SU-DHL-6 (cell line): ENCODE data around the gene TSPAN18.

ENCODE experiments used
- H2AFZ ChIP-seq: fragments of 200-600 bp; sonication (generic); 2 replicates; pipeline ENCODE4 v1.6.1; 2014; ENCODE audit warnings: low read depth, mild to moderate bottlenecking, moderate library complexity, mixed read lengths, antibody characterized with exemption, low read length; ENCODE audit not compliant: severe bottlenecking
- H3F3A ChIP-seq: fragments of 200-600 bp; shearing (Covaris generic); 2 replicates; pipeline ENCODE4 v1.6.0; 2016; ENCODE audit warnings: antibody characterized with exemption, mild to moderate bottlenecking; ENCODE audit not compliant: insufficient read depth
- H3K27ac ChIP-seq: fragments of 200-600 bp; sonication (generic); 2 replicates; pipeline ENCODE4 v1.5.1; 2016; ENCODE audit warnings: low read depth, mild to moderate bottlenecking, low read length, moderate library complexity, mixed read lengths
- H3K27me3 ChIP-seq: fragments of 200-600 bp; sonication (generic), shearing (Covaris generic); 2 replicates; pipeline ENCODE4 v1.6.0; 2014; ENCODE audit warnings: mild to moderate bottlenecking, low read length
- H3K36me3 ChIP-seq: fragments of 200-600 bp; sonication (generic); 2 replicates; pipeline ENCODE4 v1.6.1; 2014; ENCODE audit warnings: mild to moderate bottlenecking, low read length, mixed read lengths
- H3K4me2 ChIP-seq: fragments of 300-600, 200-600 bp; shearing (Covaris generic), sonication (generic); 2 replicates; pipeline ENCODE4 v1.6.0; 2014; ENCODE audit warnings: low read length, low read depth, mild to moderate bottlenecking; ENCODE audit not compliant: poor library complexity, severe bottlenecking
- H3K4me3 ChIP-seq: fragments of 200-600 bp; sonication (generic); 2 replicates; pipeline ENCODE4 v1.5.1; 2014; ENCODE audit warnings: antibody characterized with exemption, low read length, mild to moderate bottlenecking, mixed read lengths; ENCODE audit not compliant: insufficient read depth, poor library complexity, severe bottlenecking
- H3K79me2 ChIP-seq: fragments of 200-600 bp; sonication (generic); 2 replicates; pipeline ENCODE4 v1.6.1; 2014; ENCODE audit warnings: mild to moderate bottlenecking, low read length, moderate library complexity; ENCODE audit not compliant: insufficient read depth
- H3K9ac ChIP-seq: fragments of 200-600 bp; sonication (generic); 2 replicates; pipeline ENCODE4 v1.7.0; 2014; ENCODE audit warnings: mild to moderate bottlenecking, low read length
- H3K9me2 ChIP-seq: fragments of 200-600 bp; sonication (generic); replicated peaks from 2 replicates; pipeline ENCODE4 v1.6.1; 2014; ENCODE audit warnings: low read length; ENCODE audit not compliant: insufficient read depth
- H3K9me3 ChIP-seq: fragments of 200-600 bp; sonication (generic); 2 replicates; pipeline ENCODE4 v1.6.1; 2014; ENCODE audit warnings: low read length, mixed read lengths; ENCODE audit not compliant: insufficient read depth
- H4K20me1 ChIP-seq: fragments of 200-600 bp; sonication (generic); 2 replicates; pipeline ENCODE4 v1.6.1; 2014; ENCODE audit warnings: low read depth, mild to moderate bottlenecking, antibody characterized with exemption, low read length, moderate library complexity, mixed read lengths
- EZH2phosphoT487 ChIP-seq: fragments of 200-600 bp; sonication (generic), shearing (Covaris generic); conservative IDR thresholded peaks from 2 replicates; pipeline ENCODE4 v1.6.1; 2018; ENCODE audit warnings: mild to moderate bottlenecking, antibody characterized with exemption, low read length, moderate library complexity, mixed read lengths
- TF ChIP-seq, protein P1 (sequence below): fragments of 200-600 bp; sonication (generic); IDR thresholded peaks from one replicate; pipeline ENCODE4 v1.5.1; 2017; ENCODE audit warnings: antibody characterized with exemption, mild to moderate bottlenecking, low read length, moderate library complexity; ENCODE audit not compliant: insufficient read depth, poor library complexity, severe bottlenecking

Gene TSPAN18

DNA sequence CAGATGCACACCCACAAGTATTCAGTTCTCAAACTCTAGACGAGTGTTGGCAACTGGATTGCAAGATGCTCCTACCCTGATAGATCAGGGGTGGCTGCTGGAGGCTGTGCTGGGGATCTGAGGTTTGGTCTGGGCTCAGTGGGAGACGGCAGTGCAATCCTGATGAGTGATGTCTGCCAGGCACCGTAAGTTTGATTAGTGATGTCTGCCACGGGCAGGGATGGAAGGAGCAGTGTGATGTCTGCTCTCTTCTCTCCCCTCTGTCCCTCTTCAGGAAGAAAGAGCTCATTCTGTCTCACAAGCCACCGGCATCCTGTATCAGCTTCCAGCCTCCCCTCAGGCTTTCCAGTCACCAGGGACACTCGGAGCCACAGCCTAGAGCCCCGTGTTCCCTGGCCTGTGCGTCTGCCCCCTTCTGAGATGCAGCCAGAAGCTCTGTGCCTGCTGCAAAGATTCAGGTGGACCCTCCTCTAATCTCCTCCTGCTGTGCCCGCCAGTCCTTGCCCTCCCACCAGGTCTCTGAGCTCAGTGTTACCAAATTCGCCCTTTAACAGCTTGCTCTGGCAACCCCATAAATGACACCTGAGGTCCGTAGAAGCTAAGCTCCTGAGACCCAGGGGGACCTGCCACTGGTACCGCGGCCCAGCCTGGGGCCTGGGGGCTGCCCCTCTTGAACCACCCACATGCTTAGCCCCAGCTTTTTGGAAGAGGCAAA is 204.0 kb downstream of the TSPAN18 start:
- TF ChIP-seq, protein P1, sequence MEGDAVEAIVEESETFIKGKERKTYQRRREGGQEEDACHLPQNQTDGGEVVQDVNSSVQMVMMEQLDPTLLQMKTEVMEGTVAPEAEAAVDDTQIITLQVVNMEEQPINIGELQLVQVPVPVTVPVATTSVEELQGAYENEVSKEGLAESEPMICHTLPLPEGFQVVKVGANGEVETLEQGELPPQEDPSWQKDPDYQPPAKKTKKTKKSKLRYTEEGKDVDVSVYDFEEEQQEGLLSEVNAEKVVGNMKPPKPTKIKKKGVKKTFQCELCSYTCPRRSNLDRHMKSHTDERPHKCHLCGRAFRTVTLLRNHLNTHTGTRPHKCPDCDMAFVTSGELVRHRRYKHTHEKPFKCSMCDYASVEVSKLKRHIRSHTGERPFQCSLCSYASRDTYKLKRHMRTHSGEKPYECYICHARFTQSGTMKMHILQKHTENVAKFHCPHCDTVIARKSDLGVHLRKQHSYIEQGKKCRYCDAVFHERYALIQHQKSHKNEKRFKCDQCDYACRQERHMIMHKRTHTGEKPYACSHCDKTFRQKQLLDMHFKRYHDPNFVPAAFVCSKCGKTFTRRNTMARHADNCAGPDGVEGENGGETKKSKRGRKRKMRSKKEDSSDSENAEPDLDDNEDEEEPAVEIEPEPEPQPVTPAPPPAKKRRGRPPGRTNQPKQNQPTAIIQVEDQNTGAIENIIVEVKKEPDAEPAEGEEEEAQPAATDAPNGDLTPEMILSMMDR = no peak
- H3K27me3 ChIP-seq = no peaks in the 10 kb centered on the region
- no peak overlapping the region for H3K4me3 ChIP-seq
- H3K9me2 ChIP-seq = no peaks in the 10 kb centered on the region
- no peaks in the 10 kb centered on the region for H3K36me3 ChIP-seq
- no peaks in the 10 kb centered on the region for H3F3A ChIP-seq
- no peak overlapping the region for H3K4me2 ChIP-seq
- H3K9me3 ChIP-seq = no peaks in the 10 kb centered on the region
- H3K79me2 ChIP-seq = no peaks in the 10 kb centered on the region
- no peak overlapping the region for H3K27ac ChIP-seq
- no peak overlapping the region for H3K9ac ChIP-seq
- H4K20me1 ChIP-seq = no peaks in the 10 kb centered on the region
- no peak overlapping the region for H2AFZ ChIP-seq

DNA sequence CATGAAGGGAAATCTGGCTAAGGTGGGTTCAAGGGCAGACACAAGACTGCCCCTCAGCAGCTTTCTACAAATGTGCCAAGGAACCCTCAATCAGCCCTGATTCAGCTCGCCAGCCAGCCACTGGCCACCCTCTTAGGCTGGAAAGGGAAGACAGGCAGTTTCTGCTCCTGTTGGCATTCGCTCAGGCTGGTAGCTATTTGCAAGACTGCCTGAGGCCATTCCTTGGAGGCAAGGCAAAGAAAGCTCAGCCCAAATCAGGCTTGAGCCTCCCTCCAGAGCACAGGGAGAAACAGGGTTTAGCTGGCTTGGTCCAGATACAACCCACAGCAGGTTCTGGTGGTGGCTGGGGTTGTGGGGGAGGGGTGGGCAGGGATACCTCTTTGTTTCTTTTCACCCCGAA is 204.7 kb downstream of the TSPAN18 start:
- Histone ChIP-seq H3K9ac (no peak overlapping the region), H3K79me2 (no peaks in the 10 kb centered on the region), H3F3A (no peaks in the 10 kb centered on the region), H4K20me1 (no peaks in the 10 kb centered on the region), H3K4me2 (no peak overlapping the region), H3K36me3 (no peaks in the 10 kb centered on the region), H3K9me2 (no peaks in the 10 kb centered on the region), H3K9me3 (no peaks in the 10 kb centered on the region), H3K4me3 (no peak overlapping the region), H2AFZ (no peak overlapping the region), H3K27me3 (no peaks in the 10 kb centered on the region), H3K27ac (no peak overlapping the region)
- TF ChIP-seq, protein P1 = no peak
- no peak for TF ChIP-seq EZH2phosphoT487

DNA sequence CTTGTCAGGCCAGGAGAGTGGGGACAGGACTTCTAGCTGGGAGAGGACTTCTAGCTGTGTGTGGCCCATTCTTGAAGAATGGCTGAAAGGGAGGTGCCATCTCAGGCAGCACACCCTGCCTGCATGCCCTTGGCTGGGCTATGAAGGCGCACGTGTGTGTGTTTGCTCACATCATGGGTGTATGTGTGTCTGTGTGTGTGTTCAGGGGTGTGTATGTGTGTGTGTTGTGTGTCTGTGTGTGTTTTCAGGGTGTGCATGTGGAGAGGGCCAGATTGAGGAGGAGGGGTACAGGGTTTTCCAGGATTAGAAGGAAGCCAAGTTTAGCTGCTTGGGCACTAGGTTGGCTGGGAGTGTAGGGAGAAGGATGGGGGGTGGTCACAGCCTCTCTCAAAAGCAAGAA is 207.3 kb downstream of the TSPAN18 start:
- H3K27ac ChIP-seq = no peak overlapping the region
- no peaks in the 10 kb centered on the region for H3K27me3 ChIP-seq
- no peaks in the 10 kb centered on the region for H3K9me3 ChIP-seq
- H3K4me3 ChIP-seq = no peak overlapping the region
- no peaks in the 10 kb centered on the region for H3K9me2 ChIP-seq
- no peaks in the 10 kb centered on the region for H3K79me2 ChIP-seq
- no peaks in the 10 kb centered on the region for H3K36me3 ChIP-seq
- H4K20me1 ChIP-seq = no peaks in the 10 kb centered on the region
- no peaks in the 10 kb centered on the region for H3F3A ChIP-seq
- H2AFZ ChIP-seq = no peak overlapping the region
- TF ChIP-seq, protein P1 = no peak
- TF ChIP-seq EZH2phosphoT487 = no peak
- H3K4me2 ChIP-seq = no peak overlapping the region
- no peak overlapping the region for H3K9ac ChIP-seq
